Gastrocnemius medialis (tissue), 4 donors: ENCODE results near the gene ARHGEF37.

Experiments
- POLR2A ChIP-seq, 2 donors: fragments of 450-650 bp; IDR thresholded peaks; one replicate each; pipeline ENCODE4 v1.6.1; 2017; ENCODE audit warnings: antibody characterized with exemption in 2 of 2, mild to moderate bottlenecking in 2 of 2, moderate library complexity in 2 of 2
- TF ChIP-seq, protein P1 (sequence below), 5 experiments: fragments of 450-650 bp in 3 of 5; fragments of 200-600 bp in 2 of 5; sonication (generic) in 2 of 5; IDR thresholded peaks in 4 of 5; conservative IDR thresholded peaks in 1 of 5; 1 replicate in 4 of 5; 2 replicates in 1 of 5; pipeline ENCODE4 v1.5.1; 2016 to 2019; ENCODE audit warnings: antibody characterized with exemption in 5 of 5, mild to moderate bottlenecking in 3 of 5, moderate library complexity in 3 of 5

DNA sequence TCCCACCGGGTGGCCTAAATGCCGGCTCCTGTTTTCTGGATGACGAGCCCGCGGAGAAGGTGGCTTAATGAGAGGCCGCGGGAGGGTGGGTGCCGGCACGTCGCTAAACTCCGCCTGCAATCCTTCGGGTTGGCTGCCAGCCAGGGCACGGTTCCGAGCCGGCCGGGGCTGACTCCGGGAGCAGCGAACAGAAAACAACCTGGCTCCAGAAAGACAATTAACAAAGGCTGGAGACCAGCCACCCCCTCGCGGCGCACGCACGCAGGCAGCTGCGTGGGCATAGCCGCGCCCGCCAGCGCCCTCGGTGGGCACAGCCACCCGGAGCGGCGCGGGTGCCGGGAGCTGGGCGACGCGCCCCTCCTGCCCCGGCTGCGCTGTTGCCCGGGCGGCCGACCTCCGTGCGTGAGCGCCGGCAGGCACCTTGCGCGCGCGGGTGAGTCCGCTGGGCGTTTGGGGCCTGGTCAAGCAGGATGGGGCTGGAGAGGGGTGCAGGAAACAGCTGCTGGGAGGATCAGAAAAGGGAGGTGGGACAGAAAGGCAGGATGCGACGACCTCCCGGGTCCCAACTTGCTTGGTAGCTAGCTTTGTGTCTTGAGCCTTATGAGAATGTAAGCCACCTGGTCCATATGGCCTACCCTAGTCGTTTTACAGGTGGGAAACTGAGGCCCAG lies at the start of gene ARHGEF37:
- peak; percentile 30 to 48 for TF ChIP-seq POLR2A (IDR thresholded peaks at IDR 0.05)
- TF ChIP-seq, protein P1, sequence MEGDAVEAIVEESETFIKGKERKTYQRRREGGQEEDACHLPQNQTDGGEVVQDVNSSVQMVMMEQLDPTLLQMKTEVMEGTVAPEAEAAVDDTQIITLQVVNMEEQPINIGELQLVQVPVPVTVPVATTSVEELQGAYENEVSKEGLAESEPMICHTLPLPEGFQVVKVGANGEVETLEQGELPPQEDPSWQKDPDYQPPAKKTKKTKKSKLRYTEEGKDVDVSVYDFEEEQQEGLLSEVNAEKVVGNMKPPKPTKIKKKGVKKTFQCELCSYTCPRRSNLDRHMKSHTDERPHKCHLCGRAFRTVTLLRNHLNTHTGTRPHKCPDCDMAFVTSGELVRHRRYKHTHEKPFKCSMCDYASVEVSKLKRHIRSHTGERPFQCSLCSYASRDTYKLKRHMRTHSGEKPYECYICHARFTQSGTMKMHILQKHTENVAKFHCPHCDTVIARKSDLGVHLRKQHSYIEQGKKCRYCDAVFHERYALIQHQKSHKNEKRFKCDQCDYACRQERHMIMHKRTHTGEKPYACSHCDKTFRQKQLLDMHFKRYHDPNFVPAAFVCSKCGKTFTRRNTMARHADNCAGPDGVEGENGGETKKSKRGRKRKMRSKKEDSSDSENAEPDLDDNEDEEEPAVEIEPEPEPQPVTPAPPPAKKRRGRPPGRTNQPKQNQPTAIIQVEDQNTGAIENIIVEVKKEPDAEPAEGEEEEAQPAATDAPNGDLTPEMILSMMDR (IDR thresholded peaks at IDR 0.05 in 4 of 5, conservative IDR thresholded peaks at IDR 0.05 in 1 of 5), result peak in 1 of 5 experiments; percentile 13
